ENCODE data around the gene KLK12. TPM values are rescaled to one million over a fixed set of nuclear protein-coding genes. Genes with fewer than 3 reads are reported as not detected.

Gene KLK12, protein sequence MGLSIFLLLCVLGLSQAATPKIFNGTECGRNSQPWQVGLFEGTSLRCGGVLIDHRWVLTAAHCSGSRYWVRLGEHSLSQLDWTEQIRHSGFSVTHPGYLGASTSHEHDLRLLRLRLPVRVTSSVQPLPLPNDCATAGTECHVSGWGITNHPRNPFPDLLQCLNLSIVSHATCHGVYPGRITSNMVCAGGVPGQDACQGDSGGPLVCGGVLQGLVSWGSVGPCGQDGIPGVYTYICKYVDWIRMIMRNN
- total RNA-seq = not detected

GRCh38 chr19:51034704-51035103 is at the start of gene KLK12:
Gene KLK12 (minus strand): TSS chr19:51035002. CDS start chr19:51034621, 381 bp downstream.
- Histone ChIP-seq H3K36me3 (no peaks in the 10 kb centered on the region), H3K4me1 (no peaks in the 10 kb centered on the region), H3K9me3 (no peaks in the 10 kb centered on the region), H3K27ac (no peak within 1 kb of the TSS), H3K4me3 (replicated peaks in 1 of 3) (no peak within 1 kb of the TSS), H3K27me3 (no peaks in the 10 kb centered on the region)
- 26 to 50% methylated on average over 11 of the region's 11 CpGs for WGBS, 2 donors
- no peak for DNase-seq
- no peak for TF ChIP-seq POLR2A (IDR thresholded peaks at IDR 0.05)
- intact Hi-C loops (cut with DNase I) = no loop called here

- TF ChIP-seq POLR2A (IDR thresholded peaks at IDR 0.05) = no peak
- TF ChIP-seq, protein P1, sequence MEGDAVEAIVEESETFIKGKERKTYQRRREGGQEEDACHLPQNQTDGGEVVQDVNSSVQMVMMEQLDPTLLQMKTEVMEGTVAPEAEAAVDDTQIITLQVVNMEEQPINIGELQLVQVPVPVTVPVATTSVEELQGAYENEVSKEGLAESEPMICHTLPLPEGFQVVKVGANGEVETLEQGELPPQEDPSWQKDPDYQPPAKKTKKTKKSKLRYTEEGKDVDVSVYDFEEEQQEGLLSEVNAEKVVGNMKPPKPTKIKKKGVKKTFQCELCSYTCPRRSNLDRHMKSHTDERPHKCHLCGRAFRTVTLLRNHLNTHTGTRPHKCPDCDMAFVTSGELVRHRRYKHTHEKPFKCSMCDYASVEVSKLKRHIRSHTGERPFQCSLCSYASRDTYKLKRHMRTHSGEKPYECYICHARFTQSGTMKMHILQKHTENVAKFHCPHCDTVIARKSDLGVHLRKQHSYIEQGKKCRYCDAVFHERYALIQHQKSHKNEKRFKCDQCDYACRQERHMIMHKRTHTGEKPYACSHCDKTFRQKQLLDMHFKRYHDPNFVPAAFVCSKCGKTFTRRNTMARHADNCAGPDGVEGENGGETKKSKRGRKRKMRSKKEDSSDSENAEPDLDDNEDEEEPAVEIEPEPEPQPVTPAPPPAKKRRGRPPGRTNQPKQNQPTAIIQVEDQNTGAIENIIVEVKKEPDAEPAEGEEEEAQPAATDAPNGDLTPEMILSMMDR (IDR thresholded peaks at IDR 0.05) = no peak
- 77 to 81% methylated on average over 7 of the region's 7 CpGs for WGBS, 2 donors
- Histone ChIP-seq H3K9me3 (no peaks in the 10 kb centered on the region), H3K36me3 (no peaks in the 10 kb centered on the region), H3K27ac (no peak overlapping the region), H3K4me1 (no peaks in the 10 kb centered on the region), H3K27me3 (no peaks in the 10 kb centered on the region), H3K4me3 (replicated peaks in 1 of 3) (no peak overlapping the region)
- no peak for DNase-seq
- intact Hi-C loops (cut with DNase I) = no loop called here
Measured at GRCh38 chr19:51084505-51084904, 49.7 kb upstream of the KLK12 start.

DNA sequence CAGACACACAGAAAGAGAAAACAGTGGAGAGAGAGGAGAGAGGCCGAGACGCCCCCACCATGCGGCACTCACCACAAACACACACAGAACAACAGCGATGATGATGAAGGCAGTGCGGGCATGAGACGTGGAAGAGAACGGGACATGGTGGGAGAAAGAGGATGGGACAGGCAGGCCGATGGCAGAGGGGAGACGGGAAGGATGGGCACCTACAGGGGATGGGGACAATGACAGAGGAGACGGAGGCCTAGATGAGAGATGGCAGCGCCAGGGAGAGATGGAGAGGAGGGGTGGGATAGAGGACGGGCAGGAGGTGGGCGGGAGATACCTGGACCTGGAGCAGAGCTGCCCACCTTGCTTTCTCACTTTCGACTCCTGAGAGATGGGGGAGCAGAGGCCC is 49.0 kb upstream of the KLK12 start:
- Histone ChIP-seq H3K27ac (no peak overlapping the region), H3K4me1 (no peaks in the 10 kb centered on the region), H3K36me3 (no peaks in the 10 kb centered on the region), H3K27me3 (no peaks in the 10 kb centered on the region), H3K9me3 (no peaks in the 10 kb centered on the region), H3K4me3 (replicated peaks in 1 of 3) (no peak overlapping the region)
- no peak for TF ChIP-seq POLR2A (IDR thresholded peaks at IDR 0.05)
- TF ChIP-seq, protein P1 (IDR thresholded peaks at IDR 0.05) = no peak
- no peak for DNase-seq
- 72 to 77% methylated on average over 14 of the region's 14 CpGs for WGBS, 2 donors
- intact Hi-C loops (cut with DNase I) = no loop called here

DNA sequence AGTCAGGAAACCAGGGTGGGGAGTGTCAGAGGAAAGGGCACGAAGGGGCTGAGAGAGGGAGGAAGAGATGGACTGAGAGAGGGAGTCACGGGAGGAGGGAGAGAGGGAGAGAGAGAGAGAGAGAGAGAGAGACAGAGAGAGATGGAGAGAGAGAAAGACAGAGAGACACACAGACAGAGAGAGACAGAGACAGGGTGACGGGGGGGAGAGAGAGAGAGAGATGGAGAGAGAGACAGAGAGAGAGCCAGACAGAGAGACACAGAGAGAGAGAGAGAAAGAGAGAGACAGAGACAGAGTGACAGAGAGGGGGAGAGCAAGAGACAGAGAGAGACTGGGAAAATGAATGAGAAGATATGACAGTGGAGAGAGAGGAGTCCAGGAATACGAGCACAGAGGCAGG is 48.4 kb upstream of the KLK12 start:
- Histone ChIP-seq H3K9me3 (no peaks in the 10 kb centered on the region), H3K27ac (no peak overlapping the region), H3K4me3 (replicated peaks in 1 of 3) (no peak overlapping the region), H3K4me1 (no peaks in the 10 kb centered on the region), H3K27me3 (no peaks in the 10 kb centered on the region), H3K36me3 (no peaks in the 10 kb centered on the region)
- intact Hi-C loops (cut with DNase I) = no loop called here
- no peak for TF ChIP-seq POLR2A (IDR thresholded peaks at IDR 0.05)
- no peak for DNase-seq
- 41 to 48% methylated on average over 4 of the region's 4 CpGs for WGBS, 2 donors

DNA sequence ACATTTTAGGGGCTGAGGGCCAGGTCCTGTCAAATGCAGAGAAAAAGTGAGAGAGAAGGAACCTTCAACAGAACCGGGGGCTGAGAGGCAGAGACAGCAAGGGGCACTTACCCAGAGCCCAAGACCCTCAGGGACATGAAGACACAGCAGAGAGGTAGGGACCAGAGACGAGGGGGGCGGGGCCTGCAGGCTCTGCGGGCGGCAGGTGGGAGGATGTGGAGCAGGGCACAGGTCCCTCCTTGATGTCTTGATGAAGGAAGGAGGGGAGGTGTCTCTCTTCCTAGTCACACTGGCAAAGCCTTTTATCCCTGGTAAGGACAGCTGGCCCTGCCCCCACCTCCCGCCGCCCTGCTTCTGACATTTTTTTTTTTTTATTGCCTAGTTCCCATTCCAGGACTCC is 47.8 kb upstream of the KLK12 start, which contains the start of gene KLK14:
Gene KLK14, minus strand, starts transcription at position 277 of the 400 bp plus-strand sequence. Its CDS starts 273 bp downstream, at position 4.
- H3K27me3 ChIP-seq = no peaks in the 10 kb centered on the region
- TF ChIP-seq, protein P1 (IDR thresholded peaks at IDR 0.05) = no peak
- no peak for TF ChIP-seq POLR2A (IDR thresholded peaks at IDR 0.05)
- no peaks in the 10 kb centered on the region for H3K36me3 ChIP-seq
- no peak within 1 kb of the TSS for H3K27ac ChIP-seq
- H3K9me3 ChIP-seq = no peaks in the 10 kb centered on the region
- H3K4me1 ChIP-seq = no peaks in the 10 kb centered on the region
- intact Hi-C loops (cut with DNase I) = no loop called here
- WGBS, 2 donors = 20 to 26% methylated on average over 7 of the region's 7 CpGs
- no peak within 1 kb of the TSS for H3K4me3 ChIP-seq (replicated peaks in 1 of 3)
- no peak for DNase-seq

DNA sequence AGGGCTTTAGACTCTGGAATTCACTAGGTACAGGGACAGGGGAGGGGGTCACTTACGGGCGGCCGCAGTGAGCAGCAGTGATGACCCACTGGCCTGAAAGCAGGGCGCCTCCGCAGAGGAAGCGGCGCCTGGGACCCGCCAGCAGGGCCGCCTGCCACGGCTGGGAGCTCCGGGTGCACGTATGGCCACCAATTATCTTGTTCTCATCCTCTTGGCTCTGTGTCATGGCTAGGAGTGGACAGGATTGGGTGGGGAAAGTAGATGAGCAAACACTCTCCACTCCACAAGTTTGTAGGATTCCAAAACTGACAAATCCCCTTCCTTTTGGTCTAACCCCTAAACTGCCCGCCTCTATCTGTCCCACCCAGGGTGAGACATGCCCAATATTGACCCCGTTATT is 46.7 kb upstream of the KLK12 start:
- Histone ChIP-seq H3K36me3 (no peaks in the 10 kb centered on the region), H3K27ac (no peak overlapping the region), H3K4me3 (replicated peaks in 1 of 3) (no peak overlapping the region), H3K9me3 (no peaks in the 10 kb centered on the region), H3K27me3 (no peaks in the 10 kb centered on the region), H3K4me1 (no peaks in the 10 kb centered on the region)
- no peak for DNase-seq
- 85 to 90% methylated on average over 12 to 13 of the region's 14 CpGs for WGBS, 2 donors
- intact Hi-C loops (cut with DNase I) = no loop called here
- TF ChIP-seq POLR2A (IDR thresholded peaks at IDR 0.05) = no peak
- TF ChIP-seq, protein P1 (IDR thresholded peaks at IDR 0.05) = no peak
